HL-60 (cell line): ENCODE results near the gene ARL13B.
"Not testable (repeated sequence)": the region's sequence is repeated elsewhere in the genome, so short reads cannot be mapped to it uniquely, and the experiment has no call there.

ENCODE experiments used
- DNase-seq, 2 experiments: peaks; one replicate each; pipeline ENCODE4 v3.0.0-alpha.2; 2010 to 2020; ENCODE audit warnings: low read depth in 1 of 2, low spot score in 1 of 2
- H3K27ac ChIP-seq: fragments of 250-450 bp; sonication (Bioruptor Pico); replicated peaks from 2 replicates; pipeline ENCODE4 v1.5.1; 2020; ENCODE audit warnings: mild to moderate bottlenecking, moderate library complexity
- H3K27me3 ChIP-seq: fragments of 250-450 bp; sonication (Bioruptor Pico); 2 replicates; pipeline ENCODE4 v1.5.1; 2021; ENCODE audit warnings: mild to moderate bottlenecking, moderate library complexity; ENCODE audit not compliant: insufficient read depth, poor library complexity, severe bottlenecking
- H3K4me3 ChIP-seq: replicated peaks from 2 replicates; pipeline ENCODE4 v1.5.1; 2011; ENCODE audit warnings: mild to moderate bottlenecking, control low read depth, low read length; ENCODE audit not compliant: insufficient read depth
- GABPA ChIP-seq: IDR thresholded peaks from 2 replicates; pipeline ENCODE4 v1.6.1; 2012; ENCODE audit warnings: low read depth
- POLR2AphosphoS5 ChIP-seq: IDR thresholded peaks from 2 replicates; pipeline ENCODE4 v1.6.1; 2012; ENCODE audit warnings: low read depth
- SPI1 ChIP-seq: IDR thresholded peaks from 2 replicates; pipeline ENCODE4 v1.6.1; 2012; ENCODE audit warnings: low read depth, mild to moderate bottlenecking, borderline replicate concordance
- TF ChIP-seq, protein P1 (sequence below): IDR thresholded peaks from 2 replicates; pipeline ENCODE4 v1.6.1; 2012; ENCODE audit warnings: low read depth; ENCODE audit not compliant: insufficient replicate concordance
- TF ChIP-seq, protein P2 (sequence below): IDR thresholded peaks from one replicate; pipeline ENCODE4 v1.5.1; 2011; ENCODE audit warnings: low read length, control low read depth, inconsistent platforms; ENCODE audit not compliant: insufficient read depth

The ARL13B gene

DNA sequence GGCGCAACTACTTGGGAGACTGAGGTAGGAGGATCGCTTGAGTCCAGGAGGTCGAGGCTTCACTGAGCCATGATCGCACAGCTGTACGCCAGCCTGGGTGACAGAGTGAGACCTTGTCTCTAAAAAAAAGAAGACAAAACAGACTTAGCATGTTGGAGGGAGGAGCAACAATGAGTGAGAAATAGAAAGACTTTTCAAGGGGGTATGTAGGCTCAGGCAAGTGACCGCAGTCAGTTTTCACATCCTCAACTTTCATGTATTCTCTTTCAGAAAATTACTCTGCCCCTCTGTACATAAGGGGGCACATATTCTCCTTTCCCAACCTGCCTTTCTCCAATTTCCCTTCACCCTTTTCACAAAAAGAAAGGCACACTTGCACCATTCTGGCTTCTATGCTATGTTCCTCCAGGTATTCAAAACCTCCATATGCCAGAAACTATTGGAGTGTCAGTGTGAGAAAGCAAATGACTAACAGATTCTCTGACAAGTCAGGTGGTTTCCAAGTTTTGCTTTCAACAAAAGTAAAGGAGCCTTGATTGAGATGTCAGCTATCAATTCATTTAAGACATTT, 90.5 kb downstream of the ARL13B start:
- TF ChIP-seq, protein P1, sequence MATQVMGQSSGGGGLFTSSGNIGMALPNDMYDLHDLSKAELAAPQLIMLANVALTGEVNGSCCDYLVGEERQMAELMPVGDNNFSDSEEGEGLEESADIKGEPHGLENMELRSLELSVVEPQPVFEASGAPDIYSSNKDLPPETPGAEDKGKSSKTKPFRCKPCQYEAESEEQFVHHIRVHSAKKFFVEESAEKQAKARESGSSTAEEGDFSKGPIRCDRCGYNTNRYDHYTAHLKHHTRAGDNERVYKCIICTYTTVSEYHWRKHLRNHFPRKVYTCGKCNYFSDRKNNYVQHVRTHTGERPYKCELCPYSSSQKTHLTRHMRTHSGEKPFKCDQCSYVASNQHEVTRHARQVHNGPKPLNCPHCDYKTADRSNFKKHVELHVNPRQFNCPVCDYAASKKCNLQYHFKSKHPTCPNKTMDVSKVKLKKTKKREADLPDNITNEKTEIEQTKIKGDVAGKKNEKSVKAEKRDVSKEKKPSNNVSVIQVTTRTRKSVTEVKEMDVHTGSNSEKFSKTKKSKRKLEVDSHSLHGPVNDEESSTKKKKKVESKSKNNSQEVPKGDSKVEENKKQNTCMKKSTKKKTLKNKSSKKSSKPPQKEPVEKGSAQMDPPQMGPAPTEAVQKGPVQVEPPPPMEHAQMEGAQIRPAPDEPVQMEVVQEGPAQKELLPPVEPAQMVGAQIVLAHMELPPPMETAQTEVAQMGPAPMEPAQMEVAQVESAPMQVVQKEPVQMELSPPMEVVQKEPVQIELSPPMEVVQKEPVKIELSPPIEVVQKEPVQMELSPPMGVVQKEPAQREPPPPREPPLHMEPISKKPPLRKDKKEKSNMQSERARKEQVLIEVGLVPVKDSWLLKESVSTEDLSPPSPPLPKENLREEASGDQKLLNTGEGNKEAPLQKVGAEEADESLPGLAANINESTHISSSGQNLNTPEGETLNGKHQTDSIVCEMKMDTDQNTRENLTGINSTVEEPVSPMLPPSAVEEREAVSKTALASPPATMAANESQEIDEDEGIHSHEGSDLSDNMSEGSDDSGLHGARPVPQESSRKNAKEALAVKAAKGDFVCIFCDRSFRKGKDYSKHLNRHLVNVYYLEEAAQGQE: no peak
- no peak for TF ChIP-seq POLR2AphosphoS5
- DNase-seq: no peak
- Histone ChIP-seq H3K27me3 (no peaks in the 10 kb centered on the region), H3K4me3 (no peak overlapping the region), H3K27ac (no peak overlapping the region)

DNA sequence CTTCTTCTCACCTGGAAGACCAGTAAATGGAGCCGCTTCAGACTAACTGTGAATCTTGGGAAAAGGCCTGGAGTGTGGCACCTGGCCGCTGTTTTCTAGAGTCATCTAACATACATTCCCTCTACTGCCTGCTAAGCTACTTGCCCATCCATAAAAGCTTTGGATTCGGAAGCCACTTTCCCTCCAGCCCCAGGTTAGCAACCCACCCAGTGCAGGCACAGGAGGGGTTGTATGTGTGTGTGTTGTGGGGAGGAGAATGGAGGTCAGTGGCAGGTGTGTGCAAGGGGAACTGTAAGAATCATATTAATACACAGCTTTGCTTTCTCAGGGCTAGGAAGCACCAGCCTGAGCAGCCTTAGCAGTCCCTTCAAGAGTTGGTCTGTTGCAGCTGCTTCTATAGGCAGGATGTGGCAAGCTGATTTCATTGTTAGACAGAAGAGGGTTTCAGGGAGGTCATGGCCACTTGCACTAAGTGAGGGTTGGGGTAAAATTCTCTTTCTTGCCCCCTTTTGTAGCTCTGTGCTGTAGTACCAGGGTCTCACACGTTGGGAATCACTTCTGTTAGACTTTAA, 91.8 kb downstream of the ARL13B start:
- DNase-seq: no peak
- TF ChIP-seq SPI1 (no peak), GABPA (no peak), POLR2AphosphoS5 (no peak)
- TF ChIP-seq, protein P1: no peak
- TF ChIP-seq, protein P2, sequence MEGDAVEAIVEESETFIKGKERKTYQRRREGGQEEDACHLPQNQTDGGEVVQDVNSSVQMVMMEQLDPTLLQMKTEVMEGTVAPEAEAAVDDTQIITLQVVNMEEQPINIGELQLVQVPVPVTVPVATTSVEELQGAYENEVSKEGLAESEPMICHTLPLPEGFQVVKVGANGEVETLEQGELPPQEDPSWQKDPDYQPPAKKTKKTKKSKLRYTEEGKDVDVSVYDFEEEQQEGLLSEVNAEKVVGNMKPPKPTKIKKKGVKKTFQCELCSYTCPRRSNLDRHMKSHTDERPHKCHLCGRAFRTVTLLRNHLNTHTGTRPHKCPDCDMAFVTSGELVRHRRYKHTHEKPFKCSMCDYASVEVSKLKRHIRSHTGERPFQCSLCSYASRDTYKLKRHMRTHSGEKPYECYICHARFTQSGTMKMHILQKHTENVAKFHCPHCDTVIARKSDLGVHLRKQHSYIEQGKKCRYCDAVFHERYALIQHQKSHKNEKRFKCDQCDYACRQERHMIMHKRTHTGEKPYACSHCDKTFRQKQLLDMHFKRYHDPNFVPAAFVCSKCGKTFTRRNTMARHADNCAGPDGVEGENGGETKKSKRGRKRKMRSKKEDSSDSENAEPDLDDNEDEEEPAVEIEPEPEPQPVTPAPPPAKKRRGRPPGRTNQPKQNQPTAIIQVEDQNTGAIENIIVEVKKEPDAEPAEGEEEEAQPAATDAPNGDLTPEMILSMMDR: no peak
- Histone ChIP-seq H3K27ac (no peak overlapping the region), H3K27me3 (no peaks in the 10 kb centered on the region), H3K4me3 (no peak overlapping the region)

DNA sequence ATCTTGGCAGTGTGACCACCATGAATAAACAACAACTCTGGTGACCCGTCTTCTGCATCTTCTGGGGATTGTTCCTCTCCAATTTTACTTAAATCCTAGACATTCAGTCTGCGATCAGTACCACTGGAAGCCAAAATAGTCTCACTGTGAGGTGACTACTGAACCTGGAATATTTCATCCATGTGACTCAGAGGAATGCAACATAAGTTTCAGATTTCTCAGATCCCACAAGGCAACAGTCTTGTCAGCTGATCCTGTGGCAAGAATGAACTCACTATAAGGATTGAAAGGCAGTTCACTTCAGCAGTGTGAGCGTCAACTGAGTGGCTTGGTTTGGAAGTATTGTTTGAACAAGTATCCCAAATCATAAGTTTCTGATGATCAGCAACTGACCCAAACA, 96.1 kb downstream of the ARL13B start:
- no peak for DNase-seq
- Histone ChIP-seq H3K27ac (no peak overlapping the region), H3K4me3 (no peak overlapping the region), H3K27me3 (no peaks in the 10 kb centered on the region)
- TF ChIP-seq, protein P1: no peak
- no peak for TF ChIP-seq GABPA
- TF ChIP-seq SPI1: no peak
- no peak for TF ChIP-seq POLR2AphosphoS5
- TF ChIP-seq, protein P2: no peak

DNA sequence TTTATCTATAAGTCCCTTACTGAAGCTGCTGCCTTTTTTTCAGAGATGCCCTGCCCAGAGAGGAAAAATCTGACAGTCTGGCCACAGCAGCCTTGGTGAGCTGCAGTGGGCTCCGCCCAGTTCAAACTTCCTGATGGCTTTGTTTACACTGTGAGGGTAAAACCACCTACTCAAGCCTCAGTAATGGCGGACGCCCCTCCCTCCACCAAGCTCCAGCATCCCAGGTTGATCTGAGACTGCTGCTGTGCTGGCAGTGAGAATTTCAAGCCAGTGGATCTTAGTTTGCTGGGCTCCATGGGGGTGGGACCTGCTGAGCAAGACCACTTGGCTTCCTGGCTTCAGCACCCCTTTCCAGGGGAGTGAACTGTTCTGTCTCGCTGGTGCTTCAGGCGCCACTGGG, 100.6 kb downstream of the ARL13B start:
- not testable (repeated sequence) for DNase-seq, H3K27ac ChIP-seq, H3K4me3 ChIP-seq

More for the DNA sequence above, 100.6 kb downstream of the ARL13B start:
- H3K27me3 ChIP-seq: not testable (repeated sequence)
